ENCODE measurements around the gene RGS19. TPM values are rescaled to one million over a fixed set of nuclear protein-coding genes. Genes with fewer than 3 reads are reported as not detected.
A peak's percentile ranks its signal among the peaks of the same experiment; 100 is the strongest.

Gene RGS19
- total and polyA plus RNA-seq, 4 donors, result 4.9 to 12.9 (median 6.3) TPM

DNA sequence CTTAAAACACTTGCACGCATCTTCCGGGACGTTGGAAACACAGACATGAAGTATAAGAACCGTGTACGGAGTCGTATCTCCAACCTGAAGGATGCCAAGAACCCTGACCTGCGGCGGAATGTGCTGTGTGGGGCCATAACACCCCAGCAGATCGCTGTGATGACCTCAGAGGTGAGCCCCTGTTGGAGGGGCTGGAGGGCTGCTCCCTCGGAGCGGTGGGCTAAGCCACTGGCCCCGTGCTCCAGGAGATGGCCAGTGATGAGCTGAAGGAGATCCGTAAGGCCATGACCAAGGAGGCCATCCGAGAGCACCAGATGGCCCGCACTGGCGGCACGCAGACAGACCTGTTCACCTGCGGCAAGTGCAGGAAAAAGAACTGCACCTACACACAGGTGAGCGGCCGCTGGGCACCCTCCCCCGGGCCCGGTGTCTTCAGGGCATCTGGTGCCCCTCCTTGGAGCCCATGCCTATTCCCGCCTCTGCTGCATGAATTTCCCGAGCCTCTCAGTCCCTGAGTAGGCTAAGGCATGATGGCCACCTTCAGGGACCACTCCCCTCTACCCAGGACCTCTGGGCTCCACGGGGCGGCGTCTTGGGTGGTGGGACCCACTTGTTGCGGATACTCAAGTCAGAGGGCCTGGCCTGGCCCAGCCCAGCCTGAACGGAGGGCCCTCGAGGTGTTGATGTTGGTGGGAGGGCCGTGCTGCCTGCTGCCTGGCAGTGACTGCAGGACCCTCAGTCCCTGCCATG, 8.9 kb downstream of the RGS19 start:
- Histone ChIP-seq H3K4me3 (ENCODE audit: low read depth in 1 of 3, low read length in 3 of 3) (no peak overlapping the region), H3K36me3 (ENCODE audit: control insufficient read depth in 4 of 4, insufficient read depth in 3 of 4, low read depth in 1 of 4, low read length in 3 of 4) (peaks cover 0 to 10% (median 0%) of the 10 kb centered on the region in 4 donors), H3K4me1 (ENCODE audit: control insufficient read depth in 4 of 4, insufficient read depth in 4 of 4, low read length in 3 of 4) (peaks cover 11 to 33% (median 27%) of the 10 kb centered on the region in 4 donors), H3K9me3 (ENCODE audit: control insufficient read depth in 4 of 4, low read length in 3 of 4) (no peaks in the 10 kb centered on the region), H3K27me3 (ENCODE audit: control insufficient read depth in 4 of 4, insufficient read depth in 4 of 4, low read length in 3 of 4) (no peaks in the 10 kb centered on the region), H3K9ac (ENCODE audit: low read depth in 1 of 2, low read length in 2 of 2) (no peak overlapping the region), H3K27ac (ENCODE audit: low read depth in 1 of 2, low read length in 2 of 2) (no peak overlapping the region)
- TF ChIP-seq RXRA (IDR thresholded peaks at IDR 0.05), result no peak
- no peak for TF ChIP-seq RAD21 (IDR thresholded peaks at IDR 0.05)
- no peak for TF ChIP-seq YY1 (IDR thresholded peaks at IDR 0.05)
- 96% methylated on average over 31 of the region's 31 CpGs for WGBS
- no peak for DNase-seq (ENCODE audit: low spot score)

DNA sequence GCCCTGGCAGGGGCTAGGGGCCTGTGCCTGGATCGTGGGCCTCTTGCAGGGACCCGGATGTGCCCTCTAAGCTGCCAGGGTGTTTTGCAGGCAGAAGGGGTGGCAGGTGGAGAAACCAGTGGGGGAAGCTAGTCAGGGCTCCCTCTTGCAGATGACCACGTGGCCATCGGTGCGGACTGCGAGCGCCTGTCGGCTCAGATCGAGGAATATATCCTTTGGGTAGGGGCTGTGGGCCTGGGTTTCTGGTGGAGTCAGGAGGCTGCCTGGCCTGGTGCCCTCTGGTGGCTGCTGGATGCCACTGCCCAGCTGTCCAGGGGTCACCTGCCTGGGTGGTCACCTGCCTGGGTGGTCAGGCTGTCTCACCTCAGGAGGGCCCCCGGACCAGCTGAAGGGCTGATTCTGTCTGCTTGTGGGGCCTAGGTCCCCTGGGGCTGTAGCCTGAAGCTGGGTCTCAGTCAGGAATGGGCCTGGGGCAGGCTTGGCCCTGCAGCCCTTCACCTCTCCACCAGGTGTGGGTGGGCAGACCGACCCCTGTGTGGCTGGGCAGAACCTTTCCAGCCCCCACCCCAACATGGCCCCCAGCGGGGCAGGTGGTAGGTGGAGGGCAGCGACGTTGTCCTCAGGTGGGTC, 9.6 kb downstream of the RGS19 start:
- TF ChIP-seq NR2F2 (IDR thresholded peaks at IDR 0.05) (no peak), RAD21 (IDR thresholded peaks at IDR 0.05) (no peak)
- TF ChIP-seq, protein P1, sequence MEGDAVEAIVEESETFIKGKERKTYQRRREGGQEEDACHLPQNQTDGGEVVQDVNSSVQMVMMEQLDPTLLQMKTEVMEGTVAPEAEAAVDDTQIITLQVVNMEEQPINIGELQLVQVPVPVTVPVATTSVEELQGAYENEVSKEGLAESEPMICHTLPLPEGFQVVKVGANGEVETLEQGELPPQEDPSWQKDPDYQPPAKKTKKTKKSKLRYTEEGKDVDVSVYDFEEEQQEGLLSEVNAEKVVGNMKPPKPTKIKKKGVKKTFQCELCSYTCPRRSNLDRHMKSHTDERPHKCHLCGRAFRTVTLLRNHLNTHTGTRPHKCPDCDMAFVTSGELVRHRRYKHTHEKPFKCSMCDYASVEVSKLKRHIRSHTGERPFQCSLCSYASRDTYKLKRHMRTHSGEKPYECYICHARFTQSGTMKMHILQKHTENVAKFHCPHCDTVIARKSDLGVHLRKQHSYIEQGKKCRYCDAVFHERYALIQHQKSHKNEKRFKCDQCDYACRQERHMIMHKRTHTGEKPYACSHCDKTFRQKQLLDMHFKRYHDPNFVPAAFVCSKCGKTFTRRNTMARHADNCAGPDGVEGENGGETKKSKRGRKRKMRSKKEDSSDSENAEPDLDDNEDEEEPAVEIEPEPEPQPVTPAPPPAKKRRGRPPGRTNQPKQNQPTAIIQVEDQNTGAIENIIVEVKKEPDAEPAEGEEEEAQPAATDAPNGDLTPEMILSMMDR (IDR thresholded peaks at IDR 0.05; ENCODE audit: low read depth, low read length, missing input control), result peak; percentile 61
- no peak overlapping the region for H3K27ac ChIP-seq (ENCODE audit: low read depth in 1 of 2, low read length in 2 of 2)
- H3K27me3 ChIP-seq (ENCODE audit: control insufficient read depth in 4 of 4, insufficient read depth in 4 of 4, low read length in 3 of 4), result no peaks in the 10 kb centered on the region
- peaks cover 14 to 40% (median 33%) of the 10 kb centered on the region in 4 donors for H3K4me1 ChIP-seq (ENCODE audit: control insufficient read depth in 4 of 4, insufficient read depth in 4 of 4, low read length in 3 of 4)
- no peak overlapping the region for H3K9ac ChIP-seq (ENCODE audit: low read depth in 1 of 2, low read length in 2 of 2)
- H3K9me3 ChIP-seq (ENCODE audit: control insufficient read depth in 4 of 4, low read length in 3 of 4), result no peaks in the 10 kb centered on the region
- DNase-seq (ENCODE audit: low spot score), result peak; percentile 55
- H3K4me3 ChIP-seq (ENCODE audit: low read depth in 1 of 3, low read length in 3 of 3), result no peak overlapping the region
- H3K36me3 ChIP-seq (ENCODE audit: control insufficient read depth in 4 of 4, insufficient read depth in 3 of 4, low read depth in 1 of 4, low read length in 3 of 4), result peaks cover 0 to 10% (median 0%) of the 10 kb centered on the region in 4 donors
- WGBS, result 83% methylated on average over 14 of the region's 14 CpGs

DNA sequence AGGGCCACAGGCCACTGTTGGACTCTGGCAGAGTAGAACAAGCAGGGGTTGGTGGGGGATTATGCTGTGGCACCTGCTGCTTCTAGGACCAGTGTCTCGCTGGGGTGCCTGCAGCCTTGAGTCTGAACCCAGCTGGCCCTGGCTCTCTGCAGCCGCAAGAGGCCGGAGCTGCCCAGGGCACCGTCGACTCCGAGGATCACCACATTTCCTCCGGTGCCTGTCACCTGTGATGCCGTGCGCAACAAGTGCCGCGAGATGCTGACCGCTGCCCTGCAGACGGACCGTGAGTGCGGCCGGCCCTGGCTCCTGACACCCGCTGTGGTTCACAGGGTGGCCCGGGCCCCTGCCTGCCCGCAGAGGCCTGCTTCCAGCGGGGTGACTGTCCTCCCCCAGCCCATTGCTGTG, 10.1 kb downstream of the RGS19 start:
- DNase-seq (ENCODE audit: low spot score), result no peak
- Histone ChIP-seq H3K36me3 (ENCODE audit: control insufficient read depth in 4 of 4, insufficient read depth in 3 of 4, low read depth in 1 of 4, low read length in 3 of 4) (peaks cover 0 to 10% (median 0%) of the 10 kb centered on the region in 4 donors), H3K4me3 (ENCODE audit: low read depth in 1 of 3, low read length in 3 of 3) (no peak overlapping the region), H3K9me3 (ENCODE audit: control insufficient read depth in 4 of 4, low read length in 3 of 4) (no peaks in the 10 kb centered on the region), H3K9ac (ENCODE audit: low read depth in 1 of 2, low read length in 2 of 2) (no peak overlapping the region), H3K27me3 (ENCODE audit: control insufficient read depth in 4 of 4, insufficient read depth in 4 of 4, low read length in 3 of 4) (no peaks in the 10 kb centered on the region), H3K27ac (ENCODE audit: low read depth in 1 of 2, low read length in 2 of 2) (no peak overlapping the region), H3K4me1 (ENCODE audit: control insufficient read depth in 4 of 4, insufficient read depth in 4 of 4, low read length in 3 of 4) (peaks cover 20 to 45% (median 38%) of the 10 kb centered on the region in 4 donors)
- WGBS, result 94% methylated on average over 20 of the region's 20 CpGs
- TF ChIP-seq NR2F2 (IDR thresholded peaks at IDR 0.05), result no peak
- no peak for TF ChIP-seq TAF1 (conservative IDR thresholded peaks at IDR 0.05)
- no peak for TF ChIP-seq FOXA2 (IDR thresholded peaks at IDR 0.05)
- no peak for TF ChIP-seq YY1 (IDR thresholded peaks at IDR 0.05)
- TF ChIP-seq SP1 (IDR thresholded peaks at IDR 0.05), result no peak
- TF ChIP-seq, protein P2, sequence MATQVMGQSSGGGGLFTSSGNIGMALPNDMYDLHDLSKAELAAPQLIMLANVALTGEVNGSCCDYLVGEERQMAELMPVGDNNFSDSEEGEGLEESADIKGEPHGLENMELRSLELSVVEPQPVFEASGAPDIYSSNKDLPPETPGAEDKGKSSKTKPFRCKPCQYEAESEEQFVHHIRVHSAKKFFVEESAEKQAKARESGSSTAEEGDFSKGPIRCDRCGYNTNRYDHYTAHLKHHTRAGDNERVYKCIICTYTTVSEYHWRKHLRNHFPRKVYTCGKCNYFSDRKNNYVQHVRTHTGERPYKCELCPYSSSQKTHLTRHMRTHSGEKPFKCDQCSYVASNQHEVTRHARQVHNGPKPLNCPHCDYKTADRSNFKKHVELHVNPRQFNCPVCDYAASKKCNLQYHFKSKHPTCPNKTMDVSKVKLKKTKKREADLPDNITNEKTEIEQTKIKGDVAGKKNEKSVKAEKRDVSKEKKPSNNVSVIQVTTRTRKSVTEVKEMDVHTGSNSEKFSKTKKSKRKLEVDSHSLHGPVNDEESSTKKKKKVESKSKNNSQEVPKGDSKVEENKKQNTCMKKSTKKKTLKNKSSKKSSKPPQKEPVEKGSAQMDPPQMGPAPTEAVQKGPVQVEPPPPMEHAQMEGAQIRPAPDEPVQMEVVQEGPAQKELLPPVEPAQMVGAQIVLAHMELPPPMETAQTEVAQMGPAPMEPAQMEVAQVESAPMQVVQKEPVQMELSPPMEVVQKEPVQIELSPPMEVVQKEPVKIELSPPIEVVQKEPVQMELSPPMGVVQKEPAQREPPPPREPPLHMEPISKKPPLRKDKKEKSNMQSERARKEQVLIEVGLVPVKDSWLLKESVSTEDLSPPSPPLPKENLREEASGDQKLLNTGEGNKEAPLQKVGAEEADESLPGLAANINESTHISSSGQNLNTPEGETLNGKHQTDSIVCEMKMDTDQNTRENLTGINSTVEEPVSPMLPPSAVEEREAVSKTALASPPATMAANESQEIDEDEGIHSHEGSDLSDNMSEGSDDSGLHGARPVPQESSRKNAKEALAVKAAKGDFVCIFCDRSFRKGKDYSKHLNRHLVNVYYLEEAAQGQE (IDR thresholded peaks at IDR 0.05), result no peak
- no peak for TF ChIP-seq HNF4G (IDR thresholded peaks at IDR 0.05)
- no peak for TF ChIP-seq RXRA (IDR thresholded peaks at IDR 0.05)
- TF ChIP-seq, protein P1 (IDR thresholded peaks at IDR 0.05; ENCODE audit: low read depth, low read length, missing input control), result no peak
- TF ChIP-seq GABPA (IDR thresholded peaks at IDR 0.05 in 1 of 2, conservative IDR thresholded peaks at IDR 0.05 in 1 of 2), result no peak
- TF ChIP-seq RAD21 (IDR thresholded peaks at IDR 0.05), result no peak
- no peak for TF ChIP-seq JUND (IDR thresholded peaks at IDR 0.05)
- TF ChIP-seq EGR1 (IDR thresholded peaks at IDR 0.05; ENCODE audit: low read depth in 2 of 2), result no peak
- TF ChIP-seq, protein P3, sequence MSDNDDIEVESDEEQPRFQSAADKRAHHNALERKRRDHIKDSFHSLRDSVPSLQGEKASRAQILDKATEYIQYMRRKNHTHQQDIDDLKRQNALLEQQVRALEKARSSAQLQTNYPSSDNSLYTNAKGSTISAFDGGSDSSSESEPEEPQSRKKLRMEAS (IDR thresholded peaks at IDR 0.05), result no peak
- TF ChIP-seq, protein P4, sequence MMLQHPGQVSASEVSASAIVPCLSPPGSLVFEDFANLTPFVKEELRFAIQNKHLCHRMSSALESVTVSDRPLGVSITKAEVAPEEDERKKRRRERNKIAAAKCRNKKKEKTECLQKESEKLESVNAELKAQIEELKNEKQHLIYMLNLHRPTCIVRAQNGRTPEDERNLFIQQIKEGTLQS (IDR thresholded peaks at IDR 0.05), result no peak
- TF ChIP-seq FOXA1 (IDR thresholded peaks at IDR 0.05), result no peak

All from liver (tissue), 9 donors.